ENCODE results near the gene DBET. TPM values are rescaled to one million over a fixed set of nuclear protein-coding genes. Genes with fewer than 3 reads are reported as not detected.
"Not testable (repeated sequence)": the region's sequence is repeated elsewhere in the genome, so short reads cannot be mapped to it uniquely, and the experiment has no call there.

DBET gene
- total RNA-seq, 2 donors from 2014 or later = not detected

- DNase-seq (ENCODE audit: low spot score); intact Hi-C loops (cut with DNase I): not testable (repeated sequence)
Measured at GRCh38 chr4:190040873-190041272, 23.4 kb upstream of the DBET start.

GRCh38 chr4:190047627-190048026, 16.7 kb upstream of the DBET start:
- intact Hi-C loops (cut with DNase I); DNase-seq (ENCODE audit: low spot score): not testable (repeated sequence)

- DNase-seq (ENCODE audit: low spot score); intact Hi-C loops (cut with DNase I): not testable (repeated sequence)
Measured at GRCh38 chr4:190049378-190050239, 14.7 kb upstream of the DBET start.

GRCh38 chr4:190058997-190059396, 5.3 kb upstream of the DBET start:
- DNase-seq (ENCODE audit: low spot score) = peak; percentile 75
- intact Hi-C loops (cut with DNase I) = not testable (repeated sequence)

- intact Hi-C loops (cut with DNase I); DNase-seq (ENCODE audit: low spot score): not testable (repeated sequence)
Measured at GRCh38 chr4:190064805-190065204, 503 bp downstream of the DBET start.

GRCh38 chr4:190068351-190068750, 4.0 kb downstream of the DBET start:
- intact Hi-C loops (cut with DNase I) = not testable (repeated sequence)
- DNase-seq (ENCODE audit: low spot score) = peak; percentile 77

- DNase-seq (ENCODE audit: low spot score); intact Hi-C loops (cut with DNase I): not testable (repeated sequence)
Measured at GRCh38 chr4:190093052-190093451, 28.8 kb downstream of the DBET start.

GRCh38 chr4:190094031-190094430, 29.7 kb downstream of the DBET start:
- DNase-seq (ENCODE audit: low spot score); intact Hi-C loops (cut with DNase I): not testable (repeated sequence)

GRCh38 chr4:190095335-190095734, 31.0 kb downstream of the DBET start:
- intact Hi-C loops (cut with DNase I); DNase-seq (ENCODE audit: low spot score): not testable (repeated sequence)

GRCh38 chr4:190099605-190100004, 35.3 kb downstream of the DBET start:
- intact Hi-C loops (cut with DNase I); DNase-seq (ENCODE audit: low spot score): not testable (repeated sequence)

GRCh38 chr4:190101525-190101924, 37.2 kb downstream of the DBET start:
- DNase-seq (ENCODE audit: low spot score); intact Hi-C loops (cut with DNase I): not testable (repeated sequence)

- intact Hi-C loops (cut with DNase I); DNase-seq (ENCODE audit: low spot score): not testable (repeated sequence)
Measured at GRCh38 chr4:190106191-190106590, 41.9 kb downstream of the DBET start.

GRCh38 chr4:190106611-190107480, 42.5 kb downstream of the DBET start:
- peak; percentile 77 for DNase-seq (ENCODE audit: low spot score)
- intact Hi-C loops (cut with DNase I) = not testable (repeated sequence)

- peak; percentile 66 for DNase-seq (ENCODE audit: low spot score)
Measured at GRCh38 chr4:190107766-190108485, 43.6 kb downstream of the DBET start.

GRCh38 chr4:190108756-190109155, 44.5 kb downstream of the DBET start:
- intact Hi-C loops (cut with DNase I) = not testable (repeated sequence)
- DNase-seq (ENCODE audit: low spot score) = peak; percentile 84

More at GRCh38 chr4:190107766-190108485, 43.6 kb downstream of the DBET start:
- intact Hi-C loops (cut with DNase I) = not testable (repeated sequence)

GRCh38 chr4:190109390-190110011, 45.2 kb downstream of the DBET start:
- intact Hi-C loops (cut with DNase I); DNase-seq (ENCODE audit: low spot score): not testable (repeated sequence)

GRCh38 chr4:190110033-190110432, 45.7 kb downstream of the DBET start:
- DNase-seq (ENCODE audit: low spot score); intact Hi-C loops (cut with DNase I): not testable (repeated sequence)

- not testable (repeated sequence) for DNase-seq (ENCODE audit: low spot score)
Measured at GRCh38 chr4:190110570-190111295, 46.4 kb downstream of the DBET start.

More at GRCh38 chr4:190110570-190111295, 46.4 kb downstream of the DBET start:
- intact Hi-C loops (cut with DNase I) = not testable (repeated sequence)
